NCI-H748 treated with DMSO at 0.1 percent for 48 hours (cell line): ENCODE results near the gene MBNL2.

Experiments
- DNase-seq: peaks from one replicate; lab custom pipeline; 2025; lab: John Stamatoyannopoulos, UW

The MBNL2 gene

GRCh38 chr13:97253581-97254293 is 31.6 kb downstream of the MBNL2 start:
- DNase-seq: no peak

DNA sequence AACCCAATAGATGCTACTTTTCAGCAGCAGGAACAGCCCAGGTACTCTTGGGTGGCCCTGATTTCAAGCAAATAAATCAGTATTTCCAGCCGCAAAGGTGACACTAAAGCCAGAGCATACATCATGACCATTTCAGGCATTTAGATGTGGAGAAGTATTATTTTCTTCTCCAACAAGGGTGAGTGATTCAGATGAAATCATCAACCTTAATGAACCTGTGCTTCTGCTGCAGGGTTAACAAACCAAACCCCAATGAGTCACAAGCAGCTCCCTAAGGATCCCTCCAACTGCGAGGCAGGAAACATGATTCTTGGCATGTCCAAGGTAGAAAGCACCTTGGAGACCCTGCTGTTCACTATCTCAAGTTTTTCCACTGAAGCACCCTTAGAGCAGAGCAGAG is 32.7 kb downstream of the MBNL2 start:
- DNase-seq: no peak

DNA sequence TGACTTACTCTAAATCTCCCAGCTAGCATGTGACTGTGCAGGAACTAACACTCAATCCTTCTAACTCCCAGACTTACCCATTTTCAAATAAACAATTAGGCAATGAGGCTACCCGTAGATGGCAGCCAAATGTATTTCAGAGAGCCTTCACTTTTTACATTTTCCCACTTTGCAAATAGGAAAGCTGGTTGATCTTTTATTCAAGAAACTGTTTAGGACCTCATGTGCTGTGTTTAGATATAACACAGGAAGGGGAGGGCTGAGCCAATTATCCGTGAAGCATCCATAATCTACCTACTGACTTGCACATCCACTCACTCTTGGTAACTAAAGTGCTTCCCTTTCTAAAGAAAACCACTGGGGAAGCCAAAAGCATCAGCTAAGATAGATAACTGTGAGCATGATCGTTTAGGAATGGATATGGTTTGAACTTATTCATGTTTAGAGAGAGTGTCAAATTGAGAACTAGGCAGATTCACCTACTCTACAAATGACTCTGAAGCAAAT is 33.4 kb downstream of the MBNL2 start:
- DNase-seq: no peak

GRCh38 chr13:97256343-97256783 is 34.2 kb downstream of the MBNL2 start:
- DNase-seq: no peak

DNA sequence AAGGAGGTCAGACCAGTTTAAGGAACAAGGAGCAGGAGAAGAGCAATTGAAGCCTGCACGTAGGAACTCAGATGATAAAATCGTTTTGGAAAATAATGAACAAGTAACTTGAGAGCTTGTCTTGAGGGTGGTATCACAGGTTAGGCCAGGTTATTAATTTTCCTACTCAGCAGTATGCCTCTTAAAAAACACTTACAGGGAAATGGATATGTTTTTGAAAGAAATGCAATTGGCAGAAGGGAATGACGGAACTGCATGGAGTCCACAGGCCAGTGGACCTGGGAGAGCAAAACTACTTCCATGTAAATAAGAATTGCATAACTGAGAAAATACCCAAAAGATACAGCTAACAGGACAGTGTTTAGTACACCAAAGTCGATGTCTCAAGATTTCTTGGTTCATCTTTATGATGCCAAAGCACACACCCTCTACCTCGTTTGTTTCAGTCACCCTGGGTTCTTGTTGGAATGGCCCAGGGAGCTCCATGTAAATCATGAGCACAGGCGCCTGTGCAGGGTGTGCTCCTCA is 35.2 kb downstream of the MBNL2 start:
- no peak for DNase-seq

- DNase-seq: no peak
Measured at GRCh38 chr13:97257800-97258799, 36.0 kb downstream of the MBNL2 start.

DNA sequence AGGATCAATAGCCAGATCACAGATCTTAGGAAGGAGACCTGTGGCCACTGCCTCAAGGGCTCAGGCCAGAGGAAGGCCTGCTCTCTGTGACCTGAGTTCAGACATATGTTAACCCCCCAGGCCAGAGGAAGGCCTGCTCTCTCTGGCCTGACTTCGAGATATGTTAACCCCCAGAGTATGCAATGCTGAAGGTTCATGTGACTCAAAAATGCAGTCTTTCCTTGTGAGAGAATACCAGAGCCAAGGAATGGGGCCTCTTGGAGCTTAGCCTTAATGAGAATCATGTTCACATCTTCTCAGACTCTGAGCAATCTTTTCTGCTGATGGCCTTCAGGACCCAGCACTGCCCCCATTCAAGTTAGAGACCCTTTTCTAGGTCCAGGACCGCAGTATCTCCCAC is 36.7 kb downstream of the MBNL2 start:
- DNase-seq: no peak

DNA sequence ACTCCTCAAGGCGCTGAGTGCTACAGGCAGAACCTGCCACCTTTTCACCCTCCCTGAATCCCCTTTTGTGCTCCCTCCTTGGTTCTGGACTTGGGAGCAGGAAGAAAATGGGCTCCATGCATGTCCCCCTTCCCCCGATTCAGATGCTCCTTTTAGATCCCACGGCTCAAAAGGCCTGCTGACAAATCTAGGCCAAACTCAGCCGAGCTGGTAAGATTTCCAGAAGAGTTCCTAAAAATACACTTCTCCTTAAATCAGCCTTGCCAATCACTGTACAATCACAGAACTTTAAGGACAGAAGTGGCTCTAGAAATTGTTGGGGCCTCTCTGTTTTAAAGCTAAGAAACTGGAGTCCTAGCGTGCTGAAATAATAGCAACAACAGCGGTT is 37.3 kb downstream of the MBNL2 start:
- no peak for DNase-seq

DNA sequence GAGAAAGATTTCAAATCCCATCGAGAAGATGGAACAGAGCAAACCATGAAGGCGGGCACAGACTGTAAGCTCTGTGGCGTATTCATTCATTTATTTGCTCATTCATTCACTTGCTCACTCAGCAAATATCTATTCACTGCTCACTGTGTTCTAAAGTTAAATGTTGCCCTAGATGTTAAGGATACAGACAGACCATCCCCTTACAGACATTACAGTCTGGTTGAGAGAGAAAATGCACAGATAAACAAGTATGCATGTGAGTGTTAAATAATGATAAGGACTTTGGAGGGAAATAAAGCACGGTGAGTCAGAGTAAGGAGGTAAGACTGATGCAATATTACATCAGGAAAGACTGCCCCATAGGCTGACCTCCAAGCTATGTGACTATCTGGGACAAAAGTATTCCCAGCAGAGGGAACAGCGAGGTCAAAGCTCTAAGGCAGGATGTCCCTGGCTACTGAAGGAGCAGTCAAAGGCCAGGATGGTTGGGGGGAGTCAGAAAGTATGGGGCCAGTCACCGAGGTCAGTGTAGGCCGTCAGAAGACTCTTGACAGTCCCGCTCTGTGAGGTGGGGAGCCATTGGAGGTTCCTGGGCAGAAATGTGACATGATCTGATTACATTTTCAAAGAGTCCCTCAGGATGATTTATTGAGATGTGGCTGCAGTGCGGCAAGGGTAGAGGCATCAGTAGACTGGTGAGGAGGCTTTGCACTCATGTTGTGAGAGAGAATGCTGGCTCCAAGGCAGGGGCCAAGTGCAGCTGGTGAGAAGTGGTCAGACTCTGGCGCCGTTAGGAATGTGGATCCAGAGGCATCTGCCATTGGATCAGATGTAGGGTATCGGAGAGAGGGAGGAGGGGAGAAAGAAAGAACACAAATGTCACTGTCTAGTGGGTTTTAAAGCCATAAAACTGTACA is 37.9 kb downstream of the MBNL2 start:
- no peak for DNase-seq

DNA sequence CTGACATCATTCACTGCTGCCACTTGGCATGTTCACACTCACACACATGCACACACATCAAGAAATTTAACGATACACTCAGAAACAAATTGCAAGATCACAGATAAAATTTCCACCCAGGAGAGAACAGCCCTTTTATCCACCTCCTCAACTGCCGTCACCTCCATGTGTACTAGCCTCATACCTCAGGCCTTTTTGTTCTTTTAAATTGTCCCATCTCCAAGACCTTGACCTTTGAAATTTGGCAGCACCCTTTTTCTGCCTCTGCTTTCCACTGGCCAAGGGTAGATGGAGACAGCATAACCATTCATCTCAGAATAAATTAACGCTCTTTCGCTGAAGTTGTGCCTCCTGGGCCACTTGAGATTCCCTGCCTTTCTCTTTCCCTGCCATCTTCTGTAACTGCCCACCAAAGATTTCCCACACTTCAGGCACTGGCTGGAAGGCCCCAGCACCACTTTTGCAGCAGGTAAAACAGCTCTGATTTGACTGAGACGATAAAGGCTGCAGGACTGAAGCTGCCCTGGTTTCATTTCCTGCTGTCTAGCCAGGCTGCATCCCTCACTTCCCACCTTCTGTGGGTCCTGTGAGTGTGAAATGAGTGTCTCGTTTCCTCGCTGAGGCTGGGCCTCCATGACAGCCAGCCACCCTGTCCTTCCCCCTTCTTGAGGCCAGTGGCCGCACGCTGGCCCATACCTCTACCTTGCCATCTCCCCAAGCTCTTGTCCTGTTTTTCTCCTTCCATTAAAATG is 39.3 kb downstream of the MBNL2 start:
- DNase-seq: no peak

- no peak for DNase-seq
Measured at GRCh38 chr13:97262058-97262457, 39.9 kb downstream of the MBNL2 start.

DNA sequence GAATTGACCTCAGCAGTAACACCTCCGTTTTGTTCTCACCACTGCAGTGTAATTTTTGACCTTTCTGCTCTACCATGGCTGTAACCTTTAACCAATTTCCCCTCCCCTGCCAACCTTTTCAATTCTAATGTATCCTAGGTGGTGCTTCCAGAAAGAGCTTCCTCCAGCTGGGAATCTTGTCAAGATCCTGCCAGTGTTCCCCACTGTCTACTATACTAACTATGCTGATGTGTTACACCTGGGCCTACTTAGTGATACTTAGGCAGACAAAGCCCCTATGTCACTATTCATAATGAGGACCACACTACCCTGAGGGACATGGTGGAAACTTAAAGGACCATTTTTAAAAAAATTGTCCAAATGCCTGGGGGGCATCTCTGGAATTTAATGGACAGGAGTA is 41.0 kb downstream of the MBNL2 start:
- DNase-seq: no peak

- DNase-seq: no peak
Measured at GRCh38 chr13:97264663-97265062, 42.5 kb downstream of the MBNL2 start.

DNA sequence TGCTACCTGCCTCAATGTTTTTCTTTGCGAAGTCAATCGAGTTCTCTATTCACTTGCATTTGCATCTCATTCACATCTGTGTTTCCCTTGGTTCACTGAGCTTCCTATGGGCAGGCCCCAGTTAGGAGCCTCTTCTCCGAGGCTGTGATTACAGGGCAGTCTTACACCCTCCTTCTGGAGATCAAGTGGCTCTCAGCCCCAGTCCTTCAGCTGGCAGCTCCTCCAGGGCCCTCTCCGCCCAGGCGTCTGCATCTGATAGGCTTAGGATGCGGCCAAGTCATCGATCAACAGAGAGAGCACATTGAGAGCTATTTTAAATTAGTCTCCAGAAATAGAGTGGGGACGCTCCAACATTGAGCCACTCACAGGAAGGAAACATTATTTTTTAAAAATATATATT is 44.2 kb downstream of the MBNL2 start:
- DNase-seq: no peak

- DNase-seq: no peak
Measured at GRCh38 chr13:97266772-97267417, 44.8 kb downstream of the MBNL2 start.

DNA sequence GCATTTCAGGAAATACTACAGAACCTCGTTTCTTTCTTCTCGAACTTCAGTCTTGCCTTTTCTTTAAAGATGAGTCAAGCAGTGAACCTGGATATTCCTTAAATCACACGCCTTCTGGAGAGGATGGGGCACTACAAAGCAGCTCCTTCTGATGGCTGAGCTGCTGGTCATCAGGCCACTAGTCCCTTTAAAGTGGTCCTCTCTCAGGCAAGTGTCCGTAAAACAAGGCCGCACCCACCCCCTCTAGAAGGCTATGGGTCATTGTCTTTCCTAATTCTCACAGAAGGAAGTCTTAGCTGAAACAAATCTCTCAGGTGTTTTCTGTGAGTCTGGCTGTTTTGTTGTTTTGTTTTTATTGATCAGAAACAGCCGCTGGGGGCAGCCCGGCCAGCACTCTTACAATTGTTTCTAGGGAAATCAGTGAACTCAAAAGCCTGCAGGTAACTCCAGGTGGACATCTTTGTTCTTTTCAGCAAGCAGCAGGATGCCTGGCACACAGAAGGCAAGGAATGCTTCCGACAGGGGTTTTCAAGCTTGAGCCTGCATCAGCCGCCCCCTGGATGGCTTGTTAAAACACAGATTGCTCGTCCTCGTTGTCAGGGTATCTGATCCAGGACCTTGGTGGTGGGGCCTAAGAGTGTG is 45.4 kb downstream of the MBNL2 start:
- no peak for DNase-seq

DNA sequence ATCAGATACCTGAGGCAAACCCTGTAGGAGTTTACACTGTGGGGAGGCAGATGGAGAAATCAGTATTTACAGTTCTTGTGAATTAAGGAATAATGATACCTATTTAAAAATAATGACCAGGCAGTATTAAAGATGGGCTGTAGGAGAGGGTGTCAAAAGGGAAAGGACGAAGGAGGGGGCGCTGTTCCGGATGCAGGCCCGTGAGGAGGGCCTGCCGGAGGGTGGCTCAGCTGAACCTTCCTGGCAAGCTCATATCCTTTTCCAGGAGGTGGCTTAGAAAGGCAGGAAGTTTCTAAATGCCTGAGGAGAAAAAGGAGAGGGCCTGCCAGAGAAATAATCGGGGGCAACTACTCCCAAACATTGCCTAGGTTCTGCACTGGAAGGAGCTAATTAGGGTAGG is 46.6 kb downstream of the MBNL2 start:
- no peak for DNase-seq

DNA sequence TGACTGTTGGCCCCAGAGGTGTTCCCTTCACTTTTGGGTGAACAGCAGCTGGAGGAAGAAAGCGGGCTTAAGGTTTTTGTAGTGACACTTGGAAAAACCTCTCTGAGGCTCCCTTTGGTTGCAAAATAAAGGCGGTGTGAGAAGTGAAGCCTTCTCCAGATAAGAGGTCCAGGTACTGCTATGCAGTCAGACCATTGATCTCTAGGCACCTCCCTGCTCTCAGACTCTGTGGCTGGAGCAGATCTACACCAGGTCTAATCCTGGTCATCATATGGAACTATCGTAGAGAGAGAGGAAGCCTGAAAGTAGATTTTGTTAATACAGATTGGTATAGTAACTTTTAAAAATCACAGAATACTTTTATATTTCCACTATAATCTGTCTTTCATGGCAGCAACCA is 47.5 kb downstream of the MBNL2 start:
- no peak for DNase-seq

DNA sequence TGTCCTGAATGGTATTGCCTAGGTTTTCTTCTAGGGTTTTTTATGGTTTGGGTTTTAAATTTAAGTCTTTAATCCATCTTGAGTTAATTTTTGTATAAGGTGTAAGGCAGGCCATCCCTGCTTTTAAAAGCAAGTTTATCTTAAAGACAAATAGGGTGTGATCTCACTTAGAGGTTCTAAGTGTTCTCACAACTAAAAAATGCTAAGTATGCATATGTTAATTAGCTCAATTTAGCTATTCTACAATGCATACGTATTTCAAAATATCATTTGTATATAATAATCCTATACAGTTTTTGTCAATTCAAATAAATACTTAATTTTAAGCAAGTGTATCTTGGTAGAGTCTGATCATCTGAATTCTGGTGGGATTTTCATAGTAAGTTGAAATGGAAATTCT is 50.4 kb downstream of the MBNL2 start:
- DNase-seq: no peak

DNA sequence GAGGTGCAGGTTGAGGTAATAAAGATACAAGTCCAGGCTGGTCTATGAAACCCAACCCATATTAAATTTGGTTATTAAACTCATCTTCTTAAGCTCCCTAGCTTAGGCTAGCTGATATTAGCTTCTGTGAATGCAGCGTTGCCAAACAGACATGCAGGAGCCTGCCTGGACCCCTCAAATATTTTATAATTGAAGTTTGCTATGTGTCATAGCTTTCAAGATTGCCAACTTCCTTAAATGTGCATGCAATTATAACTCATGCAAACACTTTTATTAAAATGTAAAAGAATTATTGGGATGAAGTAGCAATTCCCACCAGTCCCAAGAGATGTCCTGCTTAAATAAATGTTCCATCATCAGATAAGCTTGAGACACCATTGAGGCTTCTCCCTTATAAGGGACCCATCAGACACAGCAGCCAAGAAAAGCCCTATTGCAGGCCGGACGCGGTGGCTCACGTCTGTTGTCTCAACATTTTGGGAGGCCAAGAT is 51.3 kb downstream of the MBNL2 start:
- DNase-seq: no peak
